ENCODE data around the gene FASTKD1.
"Not testable (repeated sequence)": the region's sequence is repeated elsewhere in the genome, so short reads cannot be mapped to it uniquely, and the experiment has no call there.

The FASTKD1 gene, protein sequence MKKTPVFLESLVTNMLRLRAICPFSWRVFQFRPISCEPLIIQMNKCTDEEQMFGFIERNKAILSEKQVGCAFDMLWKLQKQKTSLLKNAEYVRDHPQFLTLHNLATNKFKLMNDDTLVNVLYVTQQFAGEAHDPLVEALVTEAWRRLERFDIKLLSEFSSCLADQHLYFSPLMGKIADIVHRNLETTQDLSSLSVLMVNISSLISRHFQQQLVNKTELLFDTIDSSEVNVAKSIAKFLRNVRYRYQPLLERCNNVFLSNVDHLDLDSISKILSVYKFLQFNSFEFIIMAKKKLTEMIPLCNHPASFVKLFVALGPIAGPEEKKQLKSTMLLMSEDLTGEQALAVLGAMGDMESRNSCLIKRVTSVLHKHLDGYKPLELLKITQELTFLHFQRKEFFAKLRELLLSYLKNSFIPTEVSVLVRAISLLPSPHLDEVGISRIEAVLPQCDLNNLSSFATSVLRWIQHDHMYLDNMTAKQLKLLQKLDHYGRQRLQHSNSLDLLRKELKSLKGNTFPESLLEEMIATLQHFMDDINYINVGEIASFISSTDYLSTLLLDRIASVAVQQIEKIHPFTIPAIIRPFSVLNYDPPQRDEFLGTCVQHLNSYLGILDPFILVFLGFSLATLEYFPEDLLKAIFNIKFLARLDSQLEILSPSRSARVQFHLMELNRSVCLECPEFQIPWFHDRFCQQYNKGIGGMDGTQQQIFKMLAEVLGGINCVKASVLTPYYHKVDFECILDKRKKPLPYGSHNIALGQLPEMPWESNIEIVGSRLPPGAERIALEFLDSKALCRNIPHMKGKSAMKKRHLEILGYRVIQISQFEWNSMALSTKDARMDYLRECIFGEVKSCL

DNA sequence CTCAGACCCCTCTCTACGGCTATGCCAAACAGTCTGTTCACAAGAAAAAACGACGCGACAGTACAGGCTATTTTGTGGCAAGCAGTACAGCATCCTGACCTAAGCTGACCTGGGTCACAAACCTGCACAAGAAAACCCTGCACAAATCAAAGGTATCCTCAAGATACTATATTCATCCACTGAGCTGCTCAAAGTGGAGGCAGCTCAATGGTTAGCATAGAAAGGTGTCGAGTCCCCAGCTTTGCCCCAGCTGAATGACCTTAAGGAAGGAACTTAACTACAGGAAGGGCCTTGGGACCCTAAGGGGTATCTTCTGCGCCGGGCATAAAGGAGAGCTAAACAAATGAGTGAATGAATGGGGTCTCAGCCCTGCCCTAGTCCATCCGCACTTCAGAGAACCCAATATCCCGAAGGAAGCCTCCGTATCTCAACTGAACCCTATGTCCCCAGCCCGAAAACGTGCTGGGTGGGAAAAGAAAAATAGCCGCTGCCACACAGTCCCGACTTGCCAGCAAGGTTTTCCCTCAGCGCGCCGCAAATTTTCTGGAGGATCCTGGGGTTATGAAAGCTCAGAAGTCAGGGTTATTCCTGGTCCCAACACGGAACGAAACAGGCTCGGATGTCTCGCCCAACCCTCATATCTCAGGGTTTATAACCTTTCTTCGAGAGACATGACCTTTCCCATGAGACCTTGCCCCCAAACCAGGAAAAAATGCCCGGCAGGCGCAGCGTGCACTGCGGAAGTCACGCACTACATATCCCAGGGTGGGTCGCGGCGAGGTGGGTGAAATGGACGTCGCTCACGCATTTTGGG is at the start of gene FASTKD1:
Gene FASTKD1 (minus strand): TSS at position 706 of the 814 bp plus-strand sequence. CDS start 1,836 bp downstream, outside the sequence.
- peak; percentile 83 for DNase-seq

- no peak for DNase-seq
These were observed 49.6 kb upstream of the FASTKD1 start for GRCh38 chr2:169623235-169623634.

- no peak for DNase-seq
These were observed 46.8 kb upstream of the FASTKD1 start for GRCh38 chr2:169620509-169620908.

- no peak for DNase-seq
These were observed 46.3 kb upstream of the FASTKD1 start for GRCh38 chr2:169619946-169620345.

GRCh38 chr2:169615982-169616381 is 42.3 kb upstream of the FASTKD1 start:
- DNase-seq = not testable (repeated sequence)

GRCh38 chr2:169613876-169614275 is 40.2 kb upstream of the FASTKD1 start:
- DNase-seq = no peak

DNA sequence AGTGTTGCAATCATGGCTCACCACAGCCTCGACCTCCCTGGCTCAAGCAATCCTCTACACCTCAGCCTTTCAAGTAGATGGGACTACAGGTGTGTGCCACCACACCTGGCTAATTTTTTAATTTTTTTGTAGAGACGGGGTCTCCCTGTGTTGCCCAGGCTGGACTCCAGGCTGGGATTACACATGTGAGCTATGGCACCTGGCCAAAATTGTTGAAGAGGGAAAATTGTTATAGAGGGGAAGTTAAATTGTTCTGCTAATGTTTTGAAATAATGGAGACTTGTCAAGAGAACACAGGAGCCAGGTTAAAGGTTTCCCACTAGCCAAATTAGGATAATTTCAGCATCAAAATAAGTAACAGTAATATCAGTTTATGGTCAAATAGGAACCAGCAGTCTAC is 35.6 kb upstream of the FASTKD1 start:
- no peak for DNase-seq

DNA sequence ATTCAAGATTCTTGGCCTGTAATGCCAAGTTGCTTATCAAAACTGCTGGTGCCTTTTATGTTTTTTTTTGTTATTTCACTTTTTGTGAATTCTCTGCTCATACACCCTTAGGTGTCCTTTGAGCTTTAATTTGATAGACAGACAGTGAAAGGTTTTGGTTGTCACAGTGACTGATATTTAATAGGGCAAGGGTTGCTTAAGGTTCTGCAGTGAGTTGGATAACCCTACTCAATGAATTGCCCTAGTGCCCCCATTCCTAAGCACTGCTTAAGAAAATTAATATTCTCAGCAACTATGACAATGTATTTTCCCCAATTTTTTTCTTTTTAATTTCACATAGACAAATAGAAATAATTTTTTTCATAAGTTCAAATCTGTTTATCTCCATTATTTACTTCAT is 25.9 kb upstream of the FASTKD1 start:
- no peak for DNase-seq

DNA sequence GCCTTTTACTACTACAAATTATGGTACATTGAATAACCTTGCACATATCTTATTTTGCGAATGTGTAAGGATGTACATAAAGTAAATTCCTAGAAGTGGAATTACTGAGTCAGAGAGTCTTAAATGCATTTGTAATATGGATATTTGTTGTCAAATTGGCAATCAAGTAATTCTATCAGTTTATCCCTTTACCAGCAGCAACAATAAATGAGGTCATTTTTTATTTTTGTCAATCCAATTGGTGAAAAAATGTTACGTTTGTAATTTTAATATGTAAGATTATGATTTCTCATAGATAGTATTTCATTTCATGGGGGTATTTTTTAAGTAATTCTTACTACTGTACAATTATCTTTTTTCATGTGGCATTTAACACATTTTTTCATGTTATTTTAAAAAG is 25.3 kb upstream of the FASTKD1 start:
- DNase-seq = no peak

GRCh38 chr2:169596546-169596945 is 22.9 kb upstream of the FASTKD1 start:
- not testable (repeated sequence) for DNase-seq

DNA sequence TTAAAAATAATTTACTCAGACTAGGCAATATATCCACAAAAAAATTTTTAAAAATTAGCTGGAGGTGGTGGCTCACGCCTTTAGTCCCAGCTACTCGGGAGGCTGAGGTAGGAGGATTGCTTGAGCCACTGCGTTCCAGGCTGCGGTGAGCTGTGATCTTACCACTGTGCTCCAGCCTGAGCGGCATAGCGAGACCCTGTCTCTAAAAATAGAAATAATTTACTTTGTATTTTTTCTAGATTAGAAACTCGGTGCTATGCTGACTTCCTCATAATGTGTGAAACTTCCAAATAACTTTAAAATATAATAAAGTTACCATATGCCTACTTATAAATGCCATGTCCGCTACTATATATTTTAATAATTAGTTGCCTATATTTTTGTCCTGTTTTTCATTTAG is 17.1 kb upstream of the FASTKD1 start:
- DNase-seq = no peak

- DNase-seq = no peak
These were observed 12.0 kb upstream of the FASTKD1 start for GRCh38 chr2:169585673-169586072.

DNA sequence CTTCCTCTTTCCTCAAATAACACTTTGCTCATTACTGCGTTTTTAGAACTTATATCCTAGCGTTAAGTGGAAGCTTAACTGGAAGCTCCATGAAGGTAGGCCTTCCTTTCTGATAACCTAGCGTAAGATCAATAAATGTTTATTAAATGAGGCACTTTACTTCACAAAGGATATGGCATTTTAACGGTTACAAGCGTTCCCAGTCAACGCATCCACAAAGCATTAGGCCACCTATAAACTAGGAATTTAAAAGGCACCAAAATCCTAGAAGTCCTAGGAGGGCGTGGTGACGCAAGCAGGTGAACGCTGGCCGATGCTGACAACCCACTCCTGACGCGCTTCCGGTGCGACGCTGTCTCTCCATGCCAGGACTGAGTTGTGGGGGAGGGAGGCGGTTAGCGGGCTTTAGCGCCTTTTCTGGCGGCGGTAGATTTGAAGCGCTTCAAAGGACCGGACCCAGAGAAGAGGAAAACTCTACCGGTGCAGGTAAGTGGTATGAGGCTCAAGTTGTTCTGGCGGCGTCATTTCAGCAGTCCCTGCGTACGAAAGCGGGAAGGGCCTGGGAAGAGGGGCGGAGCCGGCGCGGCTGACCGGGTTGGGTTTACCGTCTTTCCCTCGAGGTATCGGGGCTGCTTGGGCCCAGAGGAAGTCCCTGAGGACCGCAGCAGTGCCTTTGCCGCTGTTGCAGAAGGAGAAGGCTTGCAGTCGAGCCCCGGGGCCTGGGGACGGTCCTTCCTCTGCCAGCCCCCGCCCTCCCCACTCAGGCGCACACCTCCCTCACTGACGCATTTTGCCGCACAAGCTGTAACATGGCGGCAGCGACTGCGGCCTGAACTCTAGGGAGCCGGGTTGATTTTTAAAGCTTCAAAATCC is 10.6 kb upstream of the FASTKD1 start, which contains the start of gene PPIG:
Gene PPIG (plus strand): TSS at position 347 of the 873 bp plus-strand sequence. CDS start 19,691 bp downstream, outside the sequence.
- DNase-seq = peak; percentile 87

- no peak for DNase-seq
These were observed 9.9 kb upstream of the FASTKD1 start for GRCh38 chr2:169583518-169583917.

GRCh38 chr2:169582552-169583266 is 9.0 kb upstream of the FASTKD1 start:
- DNase-seq = not testable (repeated sequence)

DNA sequence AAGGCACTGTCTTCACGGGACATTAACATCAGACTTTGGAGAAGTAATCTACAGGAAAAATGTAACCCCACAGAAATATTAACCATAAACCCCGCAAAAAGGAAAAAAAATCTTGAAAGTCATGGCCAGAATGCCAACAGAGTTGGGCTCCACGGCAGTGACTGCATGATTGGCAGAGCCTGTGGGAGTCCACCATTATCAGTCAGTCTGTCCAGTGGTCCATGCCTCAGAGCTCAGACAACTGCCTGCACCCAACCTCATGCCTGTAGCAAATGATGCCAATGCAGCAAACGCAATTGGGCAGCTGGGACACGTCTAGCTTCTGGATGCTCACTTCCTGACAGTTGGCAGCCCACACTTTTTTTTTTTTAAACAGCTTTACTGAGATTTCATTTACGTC is 5.4 kb upstream of the FASTKD1 start:
- no peak for DNase-seq

DNA sequence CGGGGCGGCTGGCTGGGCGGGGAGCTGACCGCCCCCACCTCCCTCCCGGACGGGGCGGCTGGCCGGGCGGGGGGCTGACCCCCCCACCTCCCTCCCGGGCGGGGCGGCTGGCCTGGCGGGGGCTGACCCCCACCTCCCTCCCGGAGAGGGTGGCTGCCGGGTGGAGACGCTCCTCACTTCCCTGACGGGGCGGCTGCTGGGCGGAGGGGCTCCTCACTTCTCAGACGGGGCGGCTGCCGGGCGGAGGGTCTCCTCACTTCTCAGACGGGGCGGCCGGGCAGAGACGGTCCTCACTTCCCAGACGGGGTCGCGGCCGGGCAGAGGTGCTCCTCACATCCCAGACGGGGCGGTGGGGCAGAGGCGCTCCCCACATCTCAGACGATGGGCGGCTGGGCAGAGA is 1.6 kb upstream of the FASTKD1 start:
- DNase-seq = not testable (repeated sequence)

- DNase-seq = not testable (repeated sequence)
These were observed 874 bp upstream of the FASTKD1 start for GRCh38 chr2:169574539-169574938.

DNA sequence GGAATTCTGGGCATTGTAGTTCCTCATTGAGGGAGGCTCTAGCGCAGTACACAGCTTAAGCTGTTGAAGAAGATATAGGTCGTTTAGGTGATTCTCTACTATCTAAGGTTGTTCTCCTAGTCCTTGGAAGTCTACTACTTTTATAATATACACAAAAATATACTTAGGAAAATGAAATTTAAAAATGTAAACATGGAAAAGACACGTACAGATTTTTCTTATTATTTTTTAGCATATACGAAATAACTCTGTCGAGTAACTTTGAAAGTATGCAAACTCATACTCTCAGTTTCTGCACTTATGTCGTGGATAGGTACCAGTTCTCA is 272 bp upstream of the FASTKD1 start:
- DNase-seq = no peak

DNA sequence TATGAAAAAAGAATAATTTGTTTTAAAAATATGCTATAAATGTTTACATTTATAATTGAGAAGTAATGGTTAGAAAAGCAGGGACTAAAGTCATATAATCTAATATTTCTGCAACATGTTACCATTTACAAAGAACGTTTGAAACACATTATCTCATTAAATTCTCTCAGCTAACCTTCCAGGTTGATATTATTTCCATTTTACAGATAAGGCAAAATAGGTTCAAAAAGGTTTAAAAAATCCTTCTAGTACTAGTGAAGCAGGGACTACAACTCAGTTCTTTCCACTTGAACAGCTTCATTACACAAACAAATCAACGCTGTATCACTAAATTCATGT is 875 bp downstream of the FASTKD1 start:
- no peak for DNase-seq

GRCh38 chr2:169572189-169572588 is 1.5 kb downstream of the FASTKD1 start:
- no peak for DNase-seq
